AG09309 (cell line): ENCODE measurements around the gene PRLR.

ENCODE experiments used
- DNase-seq: peaks from one replicate; pipeline ENCODE4 v3.0.0-alpha.2; 2010; ENCODE audit warnings: low read depth
- H3K4me3 ChIP-seq: 2 replicates; pipeline ENCODE4 v1.5.1; 2011; ENCODE audit warnings: mild to moderate bottlenecking, low read depth, low read length, moderate library complexity; ENCODE audit not compliant: control insufficient read depth
- TF ChIP-seq, protein P1 (sequence below): IDR thresholded peaks from 2 replicates; pipeline ENCODE4 v1.5.1; 2011; ENCODE audit warnings: mild to moderate bottlenecking, low read depth, low read length, inconsistent platforms; ENCODE audit not compliant: insufficient read depth, control insufficient read depth; ENCODE audit errors: missing control alignments

The PRLR gene

DNA sequence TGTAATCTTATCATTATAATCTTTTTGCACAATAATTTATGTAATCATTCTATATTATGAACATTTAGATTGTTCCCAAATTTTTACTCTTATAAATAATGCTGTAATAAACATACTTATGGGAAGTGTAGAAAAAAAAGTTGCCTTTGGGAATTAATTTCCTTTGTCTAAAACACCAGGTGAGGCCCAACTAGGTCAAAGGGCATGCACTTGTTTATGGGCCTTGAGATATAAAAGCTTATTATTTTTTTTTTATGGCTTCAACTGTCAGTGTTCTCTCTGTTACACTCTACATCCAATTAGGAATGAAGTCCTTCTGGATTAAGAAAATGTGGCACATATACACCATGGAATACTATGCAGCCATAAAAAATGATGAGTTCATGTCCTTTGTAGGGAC lies 6.5 kb upstream of the PRLR start:
- TF ChIP-seq, protein P1, sequence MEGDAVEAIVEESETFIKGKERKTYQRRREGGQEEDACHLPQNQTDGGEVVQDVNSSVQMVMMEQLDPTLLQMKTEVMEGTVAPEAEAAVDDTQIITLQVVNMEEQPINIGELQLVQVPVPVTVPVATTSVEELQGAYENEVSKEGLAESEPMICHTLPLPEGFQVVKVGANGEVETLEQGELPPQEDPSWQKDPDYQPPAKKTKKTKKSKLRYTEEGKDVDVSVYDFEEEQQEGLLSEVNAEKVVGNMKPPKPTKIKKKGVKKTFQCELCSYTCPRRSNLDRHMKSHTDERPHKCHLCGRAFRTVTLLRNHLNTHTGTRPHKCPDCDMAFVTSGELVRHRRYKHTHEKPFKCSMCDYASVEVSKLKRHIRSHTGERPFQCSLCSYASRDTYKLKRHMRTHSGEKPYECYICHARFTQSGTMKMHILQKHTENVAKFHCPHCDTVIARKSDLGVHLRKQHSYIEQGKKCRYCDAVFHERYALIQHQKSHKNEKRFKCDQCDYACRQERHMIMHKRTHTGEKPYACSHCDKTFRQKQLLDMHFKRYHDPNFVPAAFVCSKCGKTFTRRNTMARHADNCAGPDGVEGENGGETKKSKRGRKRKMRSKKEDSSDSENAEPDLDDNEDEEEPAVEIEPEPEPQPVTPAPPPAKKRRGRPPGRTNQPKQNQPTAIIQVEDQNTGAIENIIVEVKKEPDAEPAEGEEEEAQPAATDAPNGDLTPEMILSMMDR, result no peak
- no peak for DNase-seq
- H3K4me3 ChIP-seq, result no peak overlapping the region

- H3K4me3 ChIP-seq, result no peak overlapping the region
These were observed 3.3 kb upstream of the PRLR start for GRCh38 chr5:35233601-35234000.

DNA sequence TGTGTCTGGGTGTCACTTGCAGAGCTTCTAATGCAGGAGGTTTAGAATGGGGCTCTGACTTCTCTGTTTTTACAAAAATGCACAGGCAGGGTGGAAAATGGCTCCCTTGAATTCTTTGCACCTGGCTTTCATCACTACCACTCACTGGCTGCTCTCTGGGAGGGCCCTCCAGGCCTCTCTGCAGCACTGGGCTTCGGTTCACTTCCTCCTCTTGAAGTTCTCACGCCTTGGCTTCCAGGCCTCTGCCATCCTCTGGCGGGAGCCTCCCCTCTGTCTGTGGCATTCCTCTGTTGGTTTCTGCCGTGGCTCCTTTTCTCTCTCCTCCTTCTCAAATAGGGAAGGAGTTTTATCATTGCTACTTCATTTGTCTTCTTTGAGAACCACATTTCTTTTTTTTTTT lies 2.8 kb upstream of the PRLR start:
- TF ChIP-seq, protein P1, result no peak
- DNase-seq, result no peak

More at GRCh38 chr5:35233601-35234000, 3.3 kb upstream of the PRLR start:
- TF ChIP-seq, protein P1, result no peak
- DNase-seq, result no peak

GRCh38 chr5:35232124-35232523 lies 1.8 kb upstream of the PRLR start:
- TF ChIP-seq, protein P1, result no peak
- no peak overlapping the region for H3K4me3 ChIP-seq
- DNase-seq, result no peak

More for the DNA sequence above, 2.8 kb upstream of the PRLR start:
- no peak overlapping the region for H3K4me3 ChIP-seq

DNA sequence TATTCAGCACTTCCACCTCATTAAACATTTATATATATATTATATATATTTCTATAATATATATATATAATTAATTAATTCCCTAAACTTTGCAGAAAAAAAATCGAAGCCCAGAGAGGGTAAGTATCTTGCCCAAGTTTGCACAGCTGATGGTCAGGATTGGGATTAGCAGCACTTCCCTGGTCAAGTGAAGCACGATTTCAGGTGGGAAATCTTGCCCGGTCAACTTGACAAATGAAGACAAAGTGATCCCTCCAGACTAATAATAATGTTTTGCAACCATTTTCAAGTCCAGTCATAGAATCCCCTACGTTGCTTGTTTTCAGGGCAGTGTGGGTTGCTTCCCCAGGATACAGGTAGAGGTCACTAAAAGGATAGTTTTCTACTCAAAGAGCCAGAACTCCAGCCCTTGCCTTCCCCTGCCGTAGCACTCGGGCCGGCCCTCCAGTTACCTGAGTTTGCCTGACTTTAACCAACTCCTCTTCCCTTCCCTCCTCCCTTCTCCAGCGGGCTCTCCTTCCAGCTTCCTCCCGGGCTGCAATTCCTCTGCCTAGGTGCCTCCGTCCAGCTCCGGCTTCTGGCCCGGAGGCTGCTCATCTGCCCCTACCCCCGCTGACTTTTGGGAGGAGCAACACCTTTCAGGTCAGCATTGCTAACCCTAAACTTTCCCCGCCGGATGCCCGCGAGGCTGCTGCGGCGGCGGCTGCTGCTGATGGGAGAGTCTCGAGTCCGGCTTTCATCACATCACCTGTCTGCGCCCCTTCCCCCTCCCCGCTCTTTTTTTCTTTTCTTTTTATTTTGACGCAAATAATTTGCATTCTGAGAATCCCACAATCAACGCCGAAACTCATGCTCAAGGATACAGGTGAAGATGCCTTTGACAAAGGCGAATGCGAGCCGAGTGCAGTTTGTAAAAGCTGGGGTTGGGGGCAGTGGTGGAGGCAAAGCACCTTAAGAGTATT lies 930 bp downstream of the PRLR start:
- H3K4me3 ChIP-seq, result peak overlapping the region; percentile 30
- DNase-seq, result no peak
- TF ChIP-seq, protein P1, result no peak

- no peak overlapping the region for H3K4me3 ChIP-seq
- no peak for DNase-seq
- TF ChIP-seq, protein P1, result no peak
These were observed 2.0 kb downstream of the PRLR start for GRCh38 chr5:35228310-35228709.
